HG03432 (cell line): Measurements from ENCODE around the gene RPS14.
"Not testable (repeated sequence)": the region's sequence is repeated elsewhere in the genome, so short reads cannot be mapped to it uniquely, and the experiment has no call there.

Experiments used
- ATAC-seq: cut with Tn5 transposase; IDR thresholded peaks from one replicate; pipeline ENCODE4 v1.9.1; 2021; ENCODE audit warnings: mild to moderate bottlenecking, moderate library complexity; ENCODE audit not compliant: unreplicated experiment

The RPS14 gene

GRCh38 chr5:150446583-150446982 is 3.0 kb downstream of the RPS14 start:
- ATAC-seq: no peak

GRCh38 chr5:150446088-150446487 is 3.5 kb downstream of the RPS14 start:
- ATAC-seq: no peak

GRCh38 chr5:150444770-150445169 is 4.8 kb downstream of the RPS14 start:
- ATAC-seq: no peak

GRCh38 chr5:150443242-150444075 is 6.1 kb downstream of the RPS14 start:
- no peak for ATAC-seq

GRCh38 chr5:150442699-150443080 is 6.8 kb downstream of the RPS14 start:
- ATAC-seq: no peak

GRCh38 chr5:150441813-150442698 is 7.5 kb downstream of the RPS14 start:
- no peak for ATAC-seq

GRCh38 chr5:150440948-150441812 is 8.4 kb downstream of the RPS14 start:
- ATAC-seq: no peak

- no peak for ATAC-seq
These were observed 10.5 kb downstream of the RPS14 start for GRCh38 chr5:150438873-150439546.

GRCh38 chr5:150436141-150436680 is 13.3 kb downstream of the RPS14 start:
- ATAC-seq: peak; percentile 95

GRCh38 chr5:150434464-150434863 is 15.1 kb downstream of the RPS14 start:
- no peak for ATAC-seq

GRCh38 chr5:150431574-150431973 is 18.0 kb downstream of the RPS14 start:
- ATAC-seq: no peak

- ATAC-seq: no peak
These were observed 18.5 kb downstream of the RPS14 start for GRCh38 chr5:150431048-150431447.

- ATAC-seq: peak; percentile 81
These were observed 20.1 kb downstream of the RPS14 start for GRCh38 chr5:150429410-150429873.

- ATAC-seq: no peak
These were observed 20.6 kb downstream of the RPS14 start for GRCh38 chr5:150428978-150429377.

GRCh38 chr5:150428106-150428876 is 21.2 kb downstream of the RPS14 start:
- no peak for ATAC-seq

GRCh38 chr5:150426165-150426564 is 23.4 kb downstream of the RPS14 start:
- not testable (repeated sequence) for ATAC-seq

- ATAC-seq: no peak
These were observed 26.8 kb downstream of the RPS14 start for GRCh38 chr5:150422758-150423157.

- no peak for ATAC-seq
These were observed 27.5 kb downstream of the RPS14 start for GRCh38 chr5:150422075-150422474.

GRCh38 chr5:150419630-150420270 is 29.8 kb downstream of the RPS14 start:
- peak; percentile 77 for ATAC-seq
